Ammon's horn (tissue), 1 donor: ENCODE results near the gene TMEM147.

Experiments used
- DNase-seq: peaks from one replicate; pipeline ENCODE4 v3.0.0-alpha.2; 2016; ENCODE audit warnings: low spot score

Gene TMEM147

GRCh38 chr19:35545001-35545854 lies at the start of gene TMEM147:
Gene TMEM147 (plus strand): TSS chr19:35545626. CDS start chr19:35545740, 114 bp downstream.
- DNase-seq, result peak; percentile 89

GRCh38 chr19:35497406-35497805 lies 48.0 kb upstream of the TMEM147 start:
- DNase-seq, result no peak

- DNase-seq, result no peak
These were observed 47.2 kb upstream of the TMEM147 start for GRCh38 chr19:35498220-35498619.

DNA sequence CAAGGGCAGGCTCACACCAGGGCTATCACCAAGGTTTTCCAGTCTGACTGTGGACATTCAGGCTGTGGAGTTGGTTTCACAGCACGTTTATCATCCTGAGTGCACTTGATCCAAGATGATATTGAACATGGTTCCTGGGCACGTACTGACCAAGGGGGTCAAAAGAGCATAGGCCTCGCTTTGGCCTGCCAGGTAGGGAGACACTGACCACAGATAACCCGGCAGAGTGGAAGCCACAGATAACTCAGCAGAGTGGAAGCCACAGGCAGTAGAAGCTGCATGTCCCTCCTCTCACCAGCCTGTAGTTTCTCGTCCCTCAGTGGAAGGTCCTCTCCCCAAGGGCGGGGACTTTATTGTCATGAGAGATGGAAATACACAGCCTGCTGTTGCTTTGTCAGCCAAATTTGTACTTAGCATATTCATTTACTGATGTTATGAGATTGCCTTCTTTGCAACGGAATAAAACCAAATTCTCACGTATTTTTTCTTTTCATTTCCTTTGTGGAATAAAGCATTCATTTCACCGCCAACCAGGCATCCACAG lies 46.4 kb upstream of the TMEM147 start:
- no peak for DNase-seq

GRCh38 chr19:35500611-35501010 lies 44.8 kb upstream of the TMEM147 start:
- no peak for DNase-seq

GRCh38 chr19:35501684-35502083 lies 43.7 kb upstream of the TMEM147 start:
- no peak for DNase-seq

DNA sequence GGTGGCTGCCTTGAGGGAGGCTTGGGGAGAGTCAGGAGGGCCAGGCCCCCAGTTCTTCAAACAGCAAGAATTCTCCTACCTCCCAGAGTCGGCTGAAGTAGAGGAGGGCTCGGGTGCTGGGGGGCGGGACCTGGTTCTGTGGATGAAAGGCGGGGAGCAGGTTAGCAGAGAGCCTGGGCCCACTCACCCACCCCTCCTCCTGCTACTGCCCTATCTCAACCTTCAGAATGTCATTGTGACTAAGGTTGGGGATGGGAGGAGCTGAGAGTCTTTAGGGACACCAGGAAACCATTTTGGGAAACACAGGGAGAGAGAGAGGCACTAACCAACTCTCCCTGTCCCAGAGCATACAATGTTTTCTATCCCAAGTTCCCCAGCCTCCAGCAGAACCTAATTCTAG lies 42.7 kb upstream of the TMEM147 start:
- no peak for DNase-seq

DNA sequence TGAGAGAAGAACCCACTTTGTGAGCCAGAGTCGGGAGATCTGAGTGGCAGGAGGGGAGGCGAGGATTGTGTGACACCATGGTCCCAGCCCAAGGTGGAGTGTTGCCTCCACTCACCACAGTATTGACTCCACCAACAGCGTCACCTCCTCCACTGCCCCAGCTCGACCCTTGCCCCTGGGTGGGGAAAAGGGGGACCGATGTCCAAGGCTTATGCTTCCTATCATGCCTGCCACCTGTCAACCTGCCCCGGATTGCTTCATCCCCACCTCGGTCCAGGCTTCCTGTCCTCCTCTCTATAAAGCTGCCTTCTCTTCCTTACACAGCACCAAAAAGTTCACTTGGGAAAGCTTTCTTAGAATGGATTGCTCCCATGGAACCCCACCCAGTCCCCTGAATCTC lies 39.4 kb upstream of the TMEM147 start:
- no peak for DNase-seq

- DNase-seq, result no peak
These were observed 37.9 kb upstream of the TMEM147 start for GRCh38 chr19:35507561-35507960.

DNA sequence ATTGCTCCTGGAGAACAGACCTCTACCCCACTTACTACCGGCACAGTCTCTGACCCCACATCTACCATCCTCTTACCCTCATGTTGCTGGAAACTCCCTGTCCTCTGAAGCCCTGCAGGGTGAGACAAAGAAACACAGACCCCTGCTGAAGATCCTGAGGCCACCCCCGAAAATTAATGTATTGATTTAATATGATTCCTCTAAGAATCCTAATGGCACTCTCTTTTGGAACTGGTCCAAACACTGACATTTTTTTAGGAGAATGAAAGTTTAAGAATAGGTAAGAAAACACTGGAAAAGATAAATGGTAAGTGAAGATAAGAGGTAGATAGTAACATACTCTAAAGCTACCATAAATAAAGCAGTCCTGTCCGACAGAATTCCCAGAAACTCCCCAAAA lies 37.3 kb upstream of the TMEM147 start:
- no peak for DNase-seq

- DNase-seq, result no peak
These were observed 36.3 kb upstream of the TMEM147 start for GRCh38 chr19:35509018-35509652.

GRCh38 chr19:35509861-35510625 lies 35.4 kb upstream of the TMEM147 start:
- peak; percentile 52 for DNase-seq

DNA sequence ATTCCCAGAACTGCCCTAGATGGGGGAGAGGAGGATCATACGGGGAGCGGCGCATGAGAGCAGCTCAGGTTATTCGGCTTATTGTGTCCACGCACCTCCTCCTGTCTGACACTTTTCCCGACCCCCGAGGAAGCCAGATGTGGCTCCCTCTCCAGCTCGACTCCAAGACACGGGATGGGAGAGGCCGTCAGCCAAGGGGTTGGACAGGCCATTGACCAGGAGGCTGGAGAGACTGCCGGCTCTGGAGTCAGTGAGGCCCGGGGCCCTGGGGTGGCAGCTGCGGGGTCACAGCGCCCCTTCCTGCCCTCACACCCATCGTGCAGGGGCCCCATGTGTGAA lies 34.8 kb upstream of the TMEM147 start:
- no peak for DNase-seq

DNA sequence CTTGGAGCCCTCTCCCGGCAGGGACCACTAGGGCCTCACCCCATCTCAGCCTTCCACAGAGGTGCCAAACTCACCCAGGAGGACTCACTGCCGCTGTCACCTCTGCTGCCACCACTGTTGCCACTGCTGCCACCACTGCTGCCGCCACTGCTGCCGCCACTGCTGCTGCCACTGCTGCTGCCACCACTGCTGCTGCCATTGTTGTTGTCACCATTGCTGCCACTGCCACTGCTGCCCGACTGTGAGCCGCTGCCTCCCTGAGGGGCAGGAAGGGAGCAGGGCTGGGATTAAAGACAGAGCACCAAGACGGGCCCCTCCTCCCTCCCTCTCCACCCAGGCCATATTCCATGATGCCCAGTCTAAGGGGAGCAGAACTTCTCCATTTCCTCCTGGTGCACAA lies 34.1 kb upstream of the TMEM147 start:
- no peak for DNase-seq

DNA sequence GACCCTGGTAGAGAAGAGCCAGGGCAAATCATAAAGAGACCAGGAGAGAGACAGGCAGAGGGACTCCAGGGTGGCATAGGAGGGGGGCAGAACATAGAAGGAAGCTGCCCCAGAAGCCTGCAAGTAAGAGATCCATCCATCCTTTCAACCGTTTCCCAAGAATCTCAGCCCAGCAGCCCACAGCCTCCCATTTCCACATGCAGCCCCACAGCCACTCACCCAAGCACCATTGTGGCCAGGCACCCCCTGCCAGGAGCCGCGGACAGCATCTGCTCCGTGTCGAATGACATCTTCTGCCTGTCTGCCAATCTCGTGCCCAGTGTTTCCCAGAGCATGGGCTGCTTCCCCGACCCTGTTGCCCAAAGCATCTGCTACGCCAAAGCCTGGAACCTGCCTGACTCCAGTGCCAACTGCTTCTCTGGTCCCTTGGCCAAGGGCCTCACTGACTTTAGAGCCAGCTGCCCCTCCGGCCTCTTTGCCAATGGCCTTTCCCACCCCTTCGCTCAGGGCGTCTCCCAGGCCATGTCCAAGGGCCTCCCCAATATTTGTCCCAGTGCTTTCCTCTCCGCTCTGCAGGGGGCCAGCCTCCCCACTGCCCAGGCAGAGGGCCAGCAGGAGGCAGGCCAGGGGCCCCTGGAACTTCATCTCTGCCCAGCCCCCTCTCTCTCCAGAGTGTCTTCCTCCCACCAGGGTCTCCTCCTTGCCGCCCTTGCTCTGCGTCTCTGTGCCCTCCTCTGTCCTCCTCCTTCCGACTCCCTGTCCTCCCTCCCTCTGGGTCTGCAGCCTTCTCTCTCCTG lies 32.4 kb upstream of the TMEM147 start:
- DNase-seq, result no peak

DNA sequence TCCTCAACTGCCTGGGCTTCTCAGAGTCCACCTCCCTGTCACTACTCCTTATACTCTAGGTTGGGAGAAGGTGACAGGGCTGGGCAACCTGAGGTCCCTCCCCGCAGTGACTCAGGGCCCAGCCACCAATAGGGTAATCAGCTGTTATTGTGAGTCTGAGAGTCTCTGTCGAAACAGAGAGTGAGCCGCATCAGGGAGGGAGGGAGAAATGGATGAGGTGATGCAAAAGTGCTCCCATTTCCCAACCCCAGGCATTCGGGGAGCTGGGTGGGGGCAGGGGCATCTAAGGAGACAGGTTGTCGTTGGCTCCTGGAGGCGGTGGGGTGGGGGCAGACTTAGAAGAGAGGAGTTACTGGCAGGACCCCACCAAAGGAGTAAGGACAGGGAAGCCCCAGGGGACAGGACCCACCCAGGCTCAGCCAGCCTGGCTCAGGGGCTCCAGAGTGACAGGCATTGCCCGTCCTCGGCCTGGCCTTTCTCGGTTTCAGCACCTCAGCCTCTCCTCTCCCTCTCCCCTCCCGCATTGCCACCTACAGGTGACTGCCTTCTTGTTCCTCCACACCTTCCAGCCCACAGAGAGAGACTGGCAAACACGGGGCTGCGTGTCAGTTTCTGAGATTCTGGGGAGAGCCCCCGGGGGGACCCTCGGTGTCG lies 31.7 kb upstream of the TMEM147 start, which contains the start of gene DMKN:
Gene DMKN (minus strand): TSS at position 22 of the 654 bp plus-strand sequence. CDS start 174 bp downstream, outside the sequence.
- no peak for DNase-seq

DNA sequence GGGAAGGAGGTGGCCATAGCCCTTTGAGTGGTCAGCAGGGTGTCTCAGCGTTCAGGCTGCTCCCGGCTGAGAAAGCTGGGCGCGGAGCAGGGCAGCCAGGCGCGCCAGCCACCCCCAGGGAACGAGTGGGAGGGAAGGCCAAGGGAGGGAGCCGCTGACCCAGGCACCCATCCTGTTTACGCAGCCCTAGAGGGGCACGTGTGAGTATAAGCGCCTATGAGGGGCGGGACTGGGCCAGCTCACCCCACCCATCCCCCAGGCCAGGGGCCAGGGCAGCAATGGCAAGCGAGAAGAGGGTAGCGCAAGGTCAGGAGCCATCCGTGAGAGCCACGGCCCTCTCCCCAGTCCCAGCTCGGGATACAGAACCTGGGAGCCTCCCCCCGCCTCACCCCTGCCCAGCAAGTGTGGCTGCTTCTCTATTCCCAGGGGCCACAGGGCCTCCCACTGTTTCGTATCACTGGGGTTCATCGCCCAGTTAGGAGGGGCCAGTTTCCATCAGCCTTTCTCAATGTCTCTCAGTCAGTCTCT lies 31.1 kb upstream of the TMEM147 start:
- DNase-seq, result no peak

DNA sequence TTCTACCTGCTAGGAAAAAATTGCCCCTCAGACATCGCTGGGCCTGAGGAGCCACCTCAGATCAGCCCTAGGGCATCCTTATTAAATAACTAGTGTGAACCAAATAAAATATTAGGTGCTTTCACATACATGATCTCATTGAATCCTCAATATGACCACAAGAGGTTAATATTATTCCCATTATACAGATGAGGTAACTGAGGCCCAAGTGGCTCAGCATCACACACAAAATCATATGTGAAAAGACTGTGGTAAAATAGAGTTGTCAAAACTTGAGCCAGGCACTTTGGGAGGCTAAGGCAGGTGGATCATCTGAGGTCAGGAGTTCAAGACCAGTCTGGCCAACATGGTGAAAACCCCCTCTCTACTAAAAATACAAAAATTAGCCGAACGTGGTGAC lies 29.1 kb upstream of the TMEM147 start:
- DNase-seq, result no peak

GRCh38 chr19:35517342-35517741 lies 28.1 kb upstream of the TMEM147 start:
- DNase-seq, result no peak

GRCh38 chr19:35518313-35518712 lies 27.1 kb upstream of the TMEM147 start:
- no peak for DNase-seq

DNA sequence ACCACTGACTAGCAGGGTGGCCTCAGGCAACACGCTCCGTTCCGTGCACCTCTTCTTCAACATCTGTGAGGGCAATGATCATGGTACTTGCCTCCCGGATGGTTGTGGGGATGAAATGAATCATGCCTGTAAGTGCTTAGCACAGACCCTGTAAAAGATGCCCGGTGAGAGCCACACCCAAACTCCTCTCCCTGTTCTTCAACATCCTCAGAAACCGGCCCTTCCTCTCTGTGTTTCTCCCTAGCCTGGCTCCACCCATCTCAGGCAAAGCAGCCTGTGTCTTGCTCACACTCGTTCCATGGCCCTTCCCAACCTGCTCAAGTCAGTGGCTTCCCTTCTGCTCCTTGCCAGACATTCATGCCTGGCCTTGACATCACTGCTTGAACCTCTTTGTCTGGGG lies 26.1 kb upstream of the TMEM147 start:
- no peak for DNase-seq
